Tracheal epithelial cell (primary cell): ENCODE measurements around the gene MUCL3. TPM values are rescaled to one million over a fixed set of nuclear protein-coding genes. Genes with fewer than 3 reads are reported as not detected.

Source experiments
- total RNA-seq: library from RNA; depleted of rRNA; stranded (reverse); fragments of >200 nt; gene quantifications from 2 replicates; pipeline ENCODE4 v1.2.1, GENCODE V29; 2014

MUCL3 gene, protein sequence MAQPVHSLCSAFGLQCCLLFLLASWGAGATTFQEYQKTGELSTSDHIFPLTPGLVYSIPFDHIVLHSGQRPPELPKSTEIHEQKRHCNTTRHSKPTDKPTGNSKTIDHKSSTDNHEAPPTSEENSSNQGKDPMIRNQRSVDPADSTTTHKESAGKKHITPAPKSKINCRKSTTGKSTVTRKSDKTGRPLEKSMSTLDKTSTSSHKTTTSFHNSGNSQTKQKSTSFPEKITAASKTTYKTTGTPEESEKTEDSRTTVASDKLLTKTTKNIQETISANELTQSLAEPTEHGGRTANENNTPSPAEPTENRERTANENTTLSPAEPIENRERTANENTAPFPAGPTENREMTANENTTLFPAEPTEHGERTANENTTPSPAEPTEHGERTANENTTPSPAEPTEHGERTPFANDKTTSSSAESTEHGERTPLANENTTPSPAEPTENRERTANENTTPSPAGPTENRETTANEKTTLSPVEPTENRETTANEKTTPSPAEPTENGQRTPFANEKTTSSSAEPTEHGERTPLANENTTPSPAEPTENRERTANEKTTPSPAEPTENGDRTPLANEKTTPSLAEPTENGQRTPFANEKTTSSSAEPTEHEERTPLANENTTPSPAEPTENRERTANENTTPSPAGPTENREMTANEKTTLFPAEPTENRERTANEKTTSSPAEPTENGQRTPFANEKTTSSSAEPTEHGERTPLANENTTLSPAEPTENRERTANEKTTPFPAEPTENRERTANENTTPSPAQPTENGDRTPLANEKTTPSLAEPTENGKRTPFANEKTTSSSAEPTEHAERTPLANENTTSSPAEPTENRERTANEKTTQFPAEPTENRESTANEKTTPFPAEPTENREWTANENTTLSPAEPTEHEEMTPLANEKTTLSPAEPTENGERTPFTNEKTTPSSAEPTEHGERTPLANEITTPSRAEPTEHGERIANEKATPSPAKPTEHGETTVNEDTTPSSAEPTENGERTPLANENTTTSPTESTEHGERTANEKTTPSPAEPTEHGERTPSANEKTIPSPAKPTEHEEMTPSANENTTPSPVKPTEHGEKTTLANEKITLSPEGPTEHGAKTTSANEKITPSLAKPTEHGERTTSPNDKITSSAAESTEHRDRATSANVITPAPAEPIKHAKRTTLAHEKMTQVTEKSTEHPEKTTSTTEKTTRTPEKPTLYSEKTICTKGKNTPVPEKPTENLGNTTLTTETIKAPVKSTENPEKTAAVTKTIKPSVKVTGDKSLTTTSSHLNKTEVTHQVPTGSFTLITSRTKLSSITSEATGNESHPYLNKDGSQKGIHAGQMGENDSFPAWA (N-terminal part only)
- total RNA-seq = under 0.01 TPM in 1 of 2 replicates, not detected in the other

DNA sequence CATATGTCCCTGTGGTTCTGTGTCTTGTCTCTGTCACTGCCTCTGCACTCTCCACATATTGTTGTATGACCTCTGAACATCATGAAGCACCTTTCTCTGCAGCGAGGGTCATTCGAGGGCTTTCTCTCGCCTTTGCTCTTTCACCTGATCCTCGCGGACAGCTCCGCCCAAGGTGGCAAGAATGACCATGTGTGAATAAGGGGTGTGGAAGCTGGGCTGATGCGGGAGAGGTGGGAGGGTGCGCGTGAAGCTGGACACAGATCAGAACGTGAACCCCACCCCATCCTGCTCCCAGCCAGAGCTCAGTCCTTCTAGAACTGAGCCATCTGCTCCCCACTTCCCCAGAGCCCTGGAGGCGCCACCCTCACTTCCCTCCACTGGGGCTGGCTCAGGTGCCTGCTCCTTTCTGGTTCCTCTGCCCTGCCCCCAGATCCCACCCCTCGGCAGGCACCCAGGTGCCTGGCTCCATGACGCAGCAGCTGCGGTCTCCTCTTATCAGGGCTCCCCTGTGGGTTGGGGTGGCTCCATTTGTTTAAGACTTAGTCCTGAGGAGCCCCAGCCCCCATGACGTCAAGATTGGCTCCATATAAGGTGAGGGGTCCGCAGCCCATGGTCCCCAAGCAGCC lies at the start of gene MUCL3:
Gene MUCL3, plus strand, starts transcription at position 613 of the 626 bp plus-strand sequence. CDS start 27 bp downstream, outside the sequence.

DNA sequence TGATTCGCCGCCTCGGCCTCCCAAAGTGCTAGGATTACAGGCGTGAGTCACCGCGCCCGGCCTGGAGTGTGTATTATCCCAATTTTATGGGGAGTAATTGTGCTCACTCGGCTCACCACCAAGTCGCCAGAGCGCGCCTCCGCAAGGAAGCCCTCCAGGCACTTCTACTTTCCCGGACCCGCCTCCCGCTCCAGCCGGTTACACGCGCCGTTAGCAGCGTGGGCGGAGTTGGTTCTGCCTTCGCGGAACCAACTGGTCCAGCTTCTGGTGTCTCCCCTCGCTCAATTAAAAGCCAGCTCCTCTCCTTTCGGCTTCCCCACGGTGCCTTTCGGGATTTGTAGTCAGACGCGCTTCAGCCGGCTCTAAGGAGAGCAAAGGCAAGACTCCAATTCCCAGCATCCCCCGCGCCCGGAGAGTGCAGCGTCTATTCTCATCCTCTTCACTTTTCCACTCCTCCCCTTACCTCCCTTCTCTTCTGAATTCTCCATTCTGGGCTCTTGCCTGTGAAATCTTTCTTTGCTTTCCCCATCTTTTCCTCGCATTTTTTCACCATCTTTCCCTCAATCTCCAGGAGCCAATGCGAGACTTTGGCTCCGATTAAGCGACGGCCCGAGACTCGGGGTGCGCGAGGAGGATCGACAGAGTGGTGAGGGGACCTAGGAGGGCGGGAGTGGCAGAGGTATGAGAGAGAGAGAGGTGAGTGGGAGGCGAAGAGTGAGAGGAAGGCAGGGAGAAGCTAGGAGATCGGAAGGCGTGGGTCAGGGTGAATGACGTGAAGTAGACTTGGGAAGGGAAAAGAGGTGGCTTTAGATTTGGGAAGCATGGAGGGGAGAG lies 32.8 kb upstream of the MUCL3 start, which contains the start of gene GTF2H4:
Gene GTF2H4, plus strand, starts transcription at position 450 of the 834 bp plus-strand sequence.

DNA sequence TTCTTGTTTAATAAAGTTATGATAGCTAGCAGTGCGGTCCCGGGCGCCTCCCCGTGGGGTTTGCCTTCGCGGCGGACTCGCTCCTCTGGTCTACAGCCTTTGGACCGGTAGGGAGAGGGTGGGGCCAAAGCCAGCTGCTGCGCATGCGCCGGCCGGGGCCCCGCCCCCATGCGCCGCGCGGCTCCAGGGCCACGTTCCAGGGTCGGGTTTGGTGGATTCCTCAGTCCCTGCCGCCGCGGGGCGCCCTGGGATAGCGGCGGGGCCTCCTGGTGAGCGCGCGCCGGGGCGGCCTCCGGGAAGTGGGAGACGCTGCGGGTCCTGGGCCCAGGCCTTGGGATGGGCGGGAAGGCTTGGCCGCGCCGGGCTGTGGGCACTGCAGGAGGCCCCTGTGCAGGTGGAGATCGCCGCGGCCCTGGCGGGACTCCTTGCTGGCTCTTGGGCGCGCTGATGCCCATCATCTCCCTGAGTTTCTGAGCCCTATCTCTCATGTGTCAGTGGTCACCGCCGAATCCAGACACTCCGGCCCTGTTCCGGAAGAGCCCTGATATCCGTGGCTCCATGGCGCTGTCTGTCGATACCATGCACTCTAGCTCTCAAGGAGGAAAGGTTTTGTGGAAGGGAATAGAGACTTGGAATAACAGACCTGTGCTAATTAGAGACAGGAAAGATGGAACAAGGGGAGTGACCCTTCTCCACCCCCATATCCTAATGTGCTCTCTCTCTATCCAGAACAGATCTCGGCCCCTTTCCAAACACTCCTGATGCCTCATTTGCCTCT lies 26.5 kb upstream of the MUCL3 start, which contains the start of gene VARS2:
Gene VARS2, plus strand, starts transcription at position 163 of the 778 bp plus-strand sequence. Its CDS starts 599 bp downstream, at position 762.

DNA sequence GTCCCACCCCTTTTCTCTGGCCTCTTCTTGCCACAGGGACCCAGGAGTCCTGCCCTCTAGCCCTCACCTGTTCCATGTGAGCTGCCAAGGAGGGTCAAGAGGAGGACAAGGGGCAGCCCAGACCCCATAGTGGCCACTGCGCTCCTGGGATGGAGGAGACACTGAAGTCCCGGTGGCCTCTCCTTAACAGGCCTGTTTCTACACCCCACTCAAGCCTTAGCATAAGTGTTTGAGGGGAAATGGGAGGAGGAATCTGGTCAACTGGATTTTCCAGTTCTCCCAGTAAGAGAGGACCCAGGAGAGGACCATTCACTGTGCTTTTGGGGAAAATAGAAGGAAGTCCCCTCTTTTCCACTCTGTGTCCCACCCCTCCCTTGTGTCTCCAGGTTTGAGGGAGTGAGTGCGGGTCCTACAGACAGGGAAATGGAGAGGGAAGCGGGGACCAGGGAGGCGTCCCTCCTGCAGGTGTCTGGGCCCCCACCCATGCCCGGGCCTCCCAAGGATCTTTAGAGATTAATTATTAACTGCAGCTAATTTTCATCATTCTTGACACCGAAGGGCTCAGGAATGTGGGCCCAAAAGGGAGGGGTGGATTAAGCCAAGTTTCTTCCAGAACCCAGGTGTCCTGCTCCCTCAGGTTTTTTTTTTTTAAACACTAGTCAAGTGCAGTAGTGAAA lies 8.7 kb upstream of the MUCL3 start, which contains the start of gene SFTA2:
Gene SFTA2, minus strand, starts transcription at position 202 of the 677 bp plus-strand sequence. Its CDS starts 74 bp downstream, at position 128.

DNA sequence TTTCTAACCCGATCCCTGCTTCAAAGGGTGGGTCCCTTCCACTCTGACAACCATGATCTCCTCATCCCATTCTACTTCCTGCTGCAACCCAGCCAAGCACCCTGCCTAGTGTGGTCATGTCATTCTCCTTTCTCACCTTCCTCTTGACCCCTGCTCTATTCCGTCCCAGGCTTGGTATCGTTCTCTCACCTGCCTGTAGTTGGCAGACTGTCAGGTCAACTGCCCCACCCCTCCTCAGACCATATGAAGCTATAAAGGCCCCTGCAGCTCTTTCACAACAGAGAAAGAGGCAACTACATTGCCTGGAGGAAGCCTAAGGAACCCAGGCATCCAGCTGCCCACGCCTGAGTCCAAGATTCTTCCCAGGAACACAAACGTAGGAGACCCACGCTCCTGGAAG lies 42.7 kb downstream of the MUCL3 start, which contains the start of gene MUC21:
Gene MUC21, plus strand, starts transcription at position 280 of the 400 bp plus-strand sequence. CDS start 241 bp downstream, outside the sequence.

Other genes with a start within 250 kb of the MUCL3 start
- 0.85 and 1.7 TPM in 2 replicates for gene NRM, start 250.0 kb upstream of the MUCL3 start, total RNA-seq
- 1.7 and 2.4 TPM in 2 replicates for gene MDC1, start 223.7 kb upstream of the MUCL3 start, total RNA-seq
- 153 and 214 TPM in 2 replicates for gene TUBB, start 220.6 kb upstream of the MUCL3 start, total RNA-seq
- gene FLOT1, start 198.3 kb upstream of the MUCL3 start, total RNA-seq = 19.0 and 33.7 TPM in 2 replicates
- gene IER3, start 196.4 kb upstream of the MUCL3 start, total RNA-seq = 211 and 248 TPM in 2 replicates
- 195 and 363 TPM in 2 replicates for gene DDR1, start 56.5 kb upstream of the MUCL3 start, total RNA-seq
- 12.3 and 13.4 TPM in 2 replicates for gene GTF2H4, start 32.8 kb upstream of the MUCL3 start, total RNA-seq
- 21.7 and 46.3 TPM in 2 replicates for gene VARS2, start 26.7 kb upstream of the MUCL3 start, total RNA-seq
- 2.7 TPM in 1 of 2 replicates, not detected in the other for gene SFTA2, start 8.8 kb upstream of the MUCL3 start, total RNA-seq
- gene MUC21, start 42.7 kb downstream of the MUCL3 start, total RNA-seq = under 0.01 and 0.21 TPM in 2 replicates
- not detected in 2 replicates for gene MUC22, start 69.5 kb downstream of the MUCL3 start, total RNA-seq
- gene C6orf15, start 171.6 kb downstream of the MUCL3 start, total RNA-seq = 1.2 TPM in 1 of 2 replicates, not detected in the other
- 0.43 and 1.7 TPM in 2 replicates for gene PSORS1C1, start 173.8 kb downstream of the MUCL3 start, total RNA-seq
- 0.24 TPM in 1 of 2 replicates, not detected in the other for gene CDSN, start 179.5 kb downstream of the MUCL3 start, total RNA-seq
- not detected in 2 replicates for gene PSORS1C2, start 198.1 kb downstream of the MUCL3 start, total RNA-seq
- gene CCHCR1, start 216.8 kb downstream of the MUCL3 start, total RNA-seq = 11.5 and 18.3 TPM in 2 replicates
- 3.0 and 6.0 TPM in 2 replicates for gene TCF19, start 217.6 kb downstream of the MUCL3 start, total RNA-seq
- gene POU5F1, start 229.7 kb downstream of the MUCL3 start, total RNA-seq = 0.21 and 1.2 TPM in 2 replicates